ENCODE results near the gene KDM5B. TPM values are rescaled to one million over a fixed set of nuclear protein-coding genes. Genes with fewer than 3 reads are reported as not detected.

KDM5B gene
- total RNA-seq, 1 experiment from 2014 or later, result 86.7 TPM

GRCh38 chr1:202704601-202705000 lies 103.6 kb downstream of the KDM5B start:
- CTCF ChIA-PET, result no interaction called here
- no peak for DNase-seq
- no peak for TF ChIP-seq CTCF (IDR thresholded peaks at IDR 0.05; ENCODE audit: unreplicated experiment)
- Mint-ChIP-seq H3K36me3 (ENCODE audit: insufficient read depth, unreplicated experiment) (no peaks in the 10 kb centered on the region), H3K4me1 (ENCODE audit: low read depth, unreplicated experiment) (no peaks in the 10 kb centered on the region), H3K27ac (ENCODE audit: unreplicated experiment) (no peak overlapping the region), H3K4me3 (ENCODE audit: low read depth, unreplicated experiment) (no peak overlapping the region), H3K27me3 (ENCODE audit: unreplicated experiment) (peaks cover 100% of the 10 kb centered on the region), H3K9me3 (ENCODE audit: low read depth, unreplicated experiment) (no peaks in the 10 kb centered on the region)
- intact Hi-C loops (cut with micrococcal nuclease; ENCODE audit: unreplicated experiment), result no loop called here
- BruUV-seq (replicated peaks), result no TSS peak

- no peak for TF ChIP-seq CTCF (IDR thresholded peaks at IDR 0.05; ENCODE audit: unreplicated experiment)
- Mint-ChIP-seq H3K4me1 (ENCODE audit: low read depth, unreplicated experiment) (no peaks in the 10 kb centered on the region), H3K27me3 (ENCODE audit: unreplicated experiment) (peaks cover 100% of the 10 kb centered on the region), H3K9me3 (ENCODE audit: low read depth, unreplicated experiment) (no peaks in the 10 kb centered on the region), H3K4me3 (ENCODE audit: low read depth, unreplicated experiment) (no peak overlapping the region), H3K27ac (ENCODE audit: unreplicated experiment) (no peak overlapping the region), H3K36me3 (ENCODE audit: insufficient read depth, unreplicated experiment) (no peaks in the 10 kb centered on the region)
- no peak for DNase-seq
- CTCF ChIA-PET, result interaction anchor here (1.5 kb wide), 1 partner anchor 10 kb away, joined by 4 read pairs; no protein-coding TSS in a partner anchor
- no TSS peak for BruUV-seq (replicated peaks)
- intact Hi-C loops (cut with micrococcal nuclease; ENCODE audit: unreplicated experiment), result no loop called here
Measured at GRCh38 chr1:202703191-202703590, 105.0 kb downstream of the KDM5B start.

- TF ChIP-seq CTCF (IDR thresholded peaks at IDR 0.05; ENCODE audit: unreplicated experiment), result no peak
- DNase-seq, result no peak
- intact Hi-C loops (cut with micrococcal nuclease; ENCODE audit: unreplicated experiment), result no loop called here
- Mint-ChIP-seq H3K27ac (ENCODE audit: unreplicated experiment) (no peak overlapping the region), H3K4me3 (ENCODE audit: low read depth, unreplicated experiment) (no peak overlapping the region), H3K9me3 (ENCODE audit: low read depth, unreplicated experiment) (no peaks in the 10 kb centered on the region), H3K4me1 (ENCODE audit: low read depth, unreplicated experiment) (no peaks in the 10 kb centered on the region), H3K27me3 (ENCODE audit: unreplicated experiment) (peaks cover 100% of the 10 kb centered on the region), H3K36me3 (ENCODE audit: insufficient read depth, unreplicated experiment) (no peaks in the 10 kb centered on the region)
- no TSS peak for BruUV-seq (replicated peaks)
- CTCF ChIA-PET, result no interaction called here
Measured at GRCh38 chr1:202702088-202702487, 106.1 kb downstream of the KDM5B start.

GRCh38 chr1:202701200-202701599 lies 107.0 kb downstream of the KDM5B start:
- Mint-ChIP-seq H3K4me3 (ENCODE audit: low read depth, unreplicated experiment) (no peak overlapping the region), H3K27me3 (ENCODE audit: unreplicated experiment) (peaks cover 100% of the 10 kb centered on the region), H3K9me3 (ENCODE audit: low read depth, unreplicated experiment) (no peaks in the 10 kb centered on the region), H3K36me3 (ENCODE audit: insufficient read depth, unreplicated experiment) (no peaks in the 10 kb centered on the region), H3K4me1 (ENCODE audit: low read depth, unreplicated experiment) (no peaks in the 10 kb centered on the region), H3K27ac (ENCODE audit: unreplicated experiment) (no peak overlapping the region)
- no TSS peak for BruUV-seq (replicated peaks)
- no peak for DNase-seq
- intact Hi-C loops (cut with micrococcal nuclease; ENCODE audit: unreplicated experiment), result no loop called here
- no peak for TF ChIP-seq CTCF (IDR thresholded peaks at IDR 0.05; ENCODE audit: unreplicated experiment)
- CTCF ChIA-PET, result interaction anchor here (0.5 kb wide), 1 partner anchor 42 kb away, joined by 5 read pairs; no protein-coding TSS in a partner anchor
